Mammary epithelial cell (primary cell): ENCODE results near the gene EML3.

Experiments
- EZH2 ChIP-seq: IDR thresholded peaks from 2 replicates; pipeline ENCODE4 v1.6.1; 2012; ENCODE audit warnings: low read length, inconsistent platforms, borderline replicate concordance
- TF ChIP-seq, protein P1 (sequence below), 2 donors: IDR thresholded peaks in 1 of 2; conservative IDR thresholded peaks in 1 of 2; 2 replicates each; pipeline ENCODE4 v1.5.1; 2011 to 2012; ENCODE audit warnings: inconsistent platforms in 2 of 2, low read length in 2 of 2, mild to moderate bottlenecking in 2 of 2, control low read depth in 1 of 2, low read depth in 1 of 2; ENCODE audit not compliant: insufficient read depth in 1 of 2; ENCODE audit errors: extremely low read depth in 1 of 2

DNA sequence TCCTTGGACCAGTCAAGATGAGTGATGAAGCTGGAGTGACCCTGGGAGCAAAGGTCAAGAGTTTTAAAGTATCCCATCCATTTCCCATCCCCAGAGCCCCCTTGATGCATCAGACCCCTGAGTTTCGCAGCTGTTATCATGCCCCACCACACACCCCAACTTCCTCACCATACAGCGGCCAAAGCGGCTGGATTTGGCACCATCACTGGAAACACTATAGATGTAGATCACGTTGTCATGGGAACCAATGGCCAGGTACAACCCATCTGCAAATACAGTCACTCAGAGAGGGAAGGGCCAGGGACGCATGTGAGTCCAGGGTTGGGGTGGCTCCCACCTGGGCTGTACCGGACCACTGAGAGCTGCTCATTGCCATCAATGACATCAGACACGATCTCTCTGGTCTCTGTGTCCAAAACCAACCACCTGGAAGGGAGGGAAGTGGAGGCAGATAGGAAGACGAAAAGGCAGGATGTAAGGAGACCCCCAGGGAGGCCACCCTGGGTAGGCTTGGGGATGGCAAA lies 8.7 kb downstream of the EML3 start:
- TF ChIP-seq, protein P1, sequence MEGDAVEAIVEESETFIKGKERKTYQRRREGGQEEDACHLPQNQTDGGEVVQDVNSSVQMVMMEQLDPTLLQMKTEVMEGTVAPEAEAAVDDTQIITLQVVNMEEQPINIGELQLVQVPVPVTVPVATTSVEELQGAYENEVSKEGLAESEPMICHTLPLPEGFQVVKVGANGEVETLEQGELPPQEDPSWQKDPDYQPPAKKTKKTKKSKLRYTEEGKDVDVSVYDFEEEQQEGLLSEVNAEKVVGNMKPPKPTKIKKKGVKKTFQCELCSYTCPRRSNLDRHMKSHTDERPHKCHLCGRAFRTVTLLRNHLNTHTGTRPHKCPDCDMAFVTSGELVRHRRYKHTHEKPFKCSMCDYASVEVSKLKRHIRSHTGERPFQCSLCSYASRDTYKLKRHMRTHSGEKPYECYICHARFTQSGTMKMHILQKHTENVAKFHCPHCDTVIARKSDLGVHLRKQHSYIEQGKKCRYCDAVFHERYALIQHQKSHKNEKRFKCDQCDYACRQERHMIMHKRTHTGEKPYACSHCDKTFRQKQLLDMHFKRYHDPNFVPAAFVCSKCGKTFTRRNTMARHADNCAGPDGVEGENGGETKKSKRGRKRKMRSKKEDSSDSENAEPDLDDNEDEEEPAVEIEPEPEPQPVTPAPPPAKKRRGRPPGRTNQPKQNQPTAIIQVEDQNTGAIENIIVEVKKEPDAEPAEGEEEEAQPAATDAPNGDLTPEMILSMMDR (conservative IDR thresholded peaks at IDR 0.05 in 1 of 2, IDR thresholded peaks at IDR 0.05 in 1 of 2; ENCODE audit: extremely low read depth in 1 of 2, insufficient read depth in 1 of 2, low read depth in 1 of 2, low read length in 2 of 2) = no peak
- no peak for TF ChIP-seq EZH2
